OCI-LY1 (cell line): ENCODE measurements around the gene FSTL5.

Source experiments
- H2AFZ ChIP-seq: fragments of 200-600 bp; sonication (generic), shearing (Covaris generic); 2 replicates; pipeline ENCODE4 v1.6.0; 2014; ENCODE audit warnings: antibody characterized with exemption, mild to moderate bottlenecking, low read length
- H3F3A ChIP-seq: fragments of 200-600 bp; sonication (generic), shearing (Covaris generic); 2 replicates; pipeline ENCODE4 v1.6.0; 2014; ENCODE audit warnings: mild to moderate bottlenecking, antibody characterized with exemption, low read length, moderate library complexity; ENCODE audit not compliant: insufficient read depth
- H3K27ac ChIP-seq: fragments of 200-600 bp; sonication (generic); 2 replicates; pipeline ENCODE4 v1.5.1; 2014; ENCODE audit warnings: low read length, mixed run types, mild to moderate bottlenecking, low read depth; ENCODE audit not compliant: poor library complexity, severe bottlenecking
- H3K27me3 ChIP-seq: fragments of 200-600 bp; sonication (generic); 2 replicates; pipeline ENCODE4 v1.6.0; 2014; ENCODE audit warnings: antibody characterized with exemption, mild to moderate bottlenecking, low read length, moderate library complexity; ENCODE audit not compliant: insufficient read depth
- H3K36me3 ChIP-seq: fragments of 200-600 bp; sonication (generic); 2 replicates; pipeline ENCODE4 v1.6.1; 2014; ENCODE audit warnings: mild to moderate bottlenecking, antibody characterized with exemption, low read length, moderate library complexity, mixed read lengths; ENCODE audit not compliant: insufficient read depth
- H3K4me1 ChIP-seq: fragments of 200-600 bp; sonication (generic); 2 replicates; pipeline ENCODE4 v1.5.1; 2014; ENCODE audit warnings: mild to moderate bottlenecking, low read length, moderate library complexity; ENCODE audit not compliant: insufficient read depth, severe bottlenecking
- H3K4me2 ChIP-seq: fragments of 200-600 bp; sonication (generic), shearing (Covaris generic); 2 replicates; pipeline ENCODE4 v1.6.1; 2014; ENCODE audit warnings: low read length
- H3K4me3 ChIP-seq: fragments of 200-600 bp; sonication (generic); 2 replicates; pipeline ENCODE4 v1.5.1; 2014; ENCODE audit warnings: low read length, low read depth, mild to moderate bottlenecking, mixed read lengths; ENCODE audit not compliant: poor library complexity, severe bottlenecking
- H3K79me2 ChIP-seq: fragments of 200-600 bp; shearing (Covaris generic); 2 replicates; pipeline ENCODE4 v1.6.1; 2016; ENCODE audit warnings: mixed run types, low read length, mixed read lengths; ENCODE audit not compliant: insufficient read depth
- H3K9ac ChIP-seq: fragments of 200-600 bp; sonication (generic), shearing (Covaris generic); 2 replicates; pipeline ENCODE4 v1.6.1; 2014; ENCODE audit warnings: mild to moderate bottlenecking, low read length, mixed read lengths
- H3K9me2 ChIP-seq: fragments of 200-600 bp; sonication (generic), shearing (Covaris generic); 2 replicates; pipeline ENCODE4 v1.6.1; 2014; ENCODE audit warnings: low read depth, mild to moderate bottlenecking, low read length, mixed read lengths
- H3K9me3 ChIP-seq: fragments of 200-600 bp; shearing (Covaris generic); 2 replicates; pipeline ENCODE4 v1.6.1; 2014; ENCODE audit warnings: low read length, mixed read lengths
- H4K20me1 ChIP-seq: fragments of 200-600 bp; sonication (generic), shearing (Covaris generic); 2 replicates; pipeline ENCODE4 v1.6.0; 2016; ENCODE audit warnings: mild to moderate bottlenecking, low read length; ENCODE audit not compliant: insufficient read depth
- CTCF ChIP-seq: fragments of 200-600 bp; sonication (generic), shearing (Covaris generic); IDR thresholded peaks from 2 replicates; pipeline ENCODE4 v1.5.1; 2017; ENCODE audit warnings: mild to moderate bottlenecking, antibody characterized with exemption, low read length, moderate library complexity, mixed read lengths
- EZH2 ChIP-seq: fragments of 200-600 bp; sonication (generic), shearing (Covaris generic); IDR thresholded peaks from 2 replicates; pipeline ENCODE4 v1.8.0; 2017; ENCODE audit warnings: borderline replicate concordance, mixed run types, mild to moderate bottlenecking, antibody characterized with exemption, low read length, moderate library complexity, mixed read lengths

FSTL5 gene

GRCh38 chr4:162101337-162101736, 62.5 kb downstream of the FSTL5 start:
- Histone ChIP-seq H3K27ac (no peak overlapping the region), H4K20me1 (no peaks in the 10 kb centered on the region), H3K9me2 (no peaks in the 10 kb centered on the region), H3F3A (no peaks in the 10 kb centered on the region), H3K4me2 (no peak overlapping the region), H3K4me3 (no peak overlapping the region), H3K4me1 (no peaks in the 10 kb centered on the region), H3K9ac (no peak overlapping the region), H3K27me3 (no peaks in the 10 kb centered on the region), H3K79me2 (no peaks in the 10 kb centered on the region), H3K36me3 (no peaks in the 10 kb centered on the region), H3K9me3 (no peaks in the 10 kb centered on the region), H2AFZ (no peak overlapping the region)
- no peak for TF ChIP-seq EZH2

GRCh38 chr4:162075726-162076125, 88.1 kb downstream of the FSTL5 start:
- Histone ChIP-seq H3K4me2 (no peak overlapping the region), H3K79me2 (no peaks in the 10 kb centered on the region), H2AFZ (no peak overlapping the region), H4K20me1 (no peaks in the 10 kb centered on the region), H3K27me3 (no peaks in the 10 kb centered on the region), H3K9me3 (no peaks in the 10 kb centered on the region), H3K36me3 (no peaks in the 10 kb centered on the region), H3K9me2 (no peaks in the 10 kb centered on the region), H3K27ac (no peak overlapping the region), H3K4me1 (no peaks in the 10 kb centered on the region), H3K9ac (no peak overlapping the region), H3K4me3 (no peak overlapping the region), H3F3A (no peaks in the 10 kb centered on the region)
- TF ChIP-seq CTCF = no peak
- TF ChIP-seq EZH2 = no peak

- H3K4me2 ChIP-seq = no peak overlapping the region
- no peaks in the 10 kb centered on the region for H3K79me2 ChIP-seq
- H3F3A ChIP-seq = no peaks in the 10 kb centered on the region
- H3K9ac ChIP-seq = no peak overlapping the region
- no peak overlapping the region for H3K27ac ChIP-seq
- H3K27me3 ChIP-seq = no peaks in the 10 kb centered on the region
- no peaks in the 10 kb centered on the region for H3K9me2 ChIP-seq
- no peaks in the 10 kb centered on the region for H4K20me1 ChIP-seq
- TF ChIP-seq EZH2 (no peak), CTCF (no peak)
- H3K4me3 ChIP-seq = no peak overlapping the region
- H2AFZ ChIP-seq = no peak overlapping the region
- H3K36me3 ChIP-seq = no peaks in the 10 kb centered on the region
- no peaks in the 10 kb centered on the region for H3K4me1 ChIP-seq
- no peaks in the 10 kb centered on the region for H3K9me3 ChIP-seq
Measured at GRCh38 chr4:162061214-162061613, 102.6 kb downstream of the FSTL5 start.

GRCh38 chr4:162059656-162060055, 104.1 kb downstream of the FSTL5 start:
- Histone ChIP-seq H4K20me1 (no peaks in the 10 kb centered on the region), H3K9me2 (no peaks in the 10 kb centered on the region), H3F3A (no peaks in the 10 kb centered on the region), H3K9me3 (no peaks in the 10 kb centered on the region), H3K4me1 (no peaks in the 10 kb centered on the region), H3K27ac (no peak overlapping the region), H3K36me3 (no peaks in the 10 kb centered on the region), H2AFZ (no peak overlapping the region), H3K9ac (no peak overlapping the region), H3K4me2 (no peak overlapping the region), H3K4me3 (no peak overlapping the region), H3K27me3 (no peaks in the 10 kb centered on the region), H3K79me2 (no peaks in the 10 kb centered on the region)
- TF ChIP-seq CTCF (no peak), EZH2 (no peak)
